ENCODE results near the gene DHX38.

Gene DHX38

DNA sequence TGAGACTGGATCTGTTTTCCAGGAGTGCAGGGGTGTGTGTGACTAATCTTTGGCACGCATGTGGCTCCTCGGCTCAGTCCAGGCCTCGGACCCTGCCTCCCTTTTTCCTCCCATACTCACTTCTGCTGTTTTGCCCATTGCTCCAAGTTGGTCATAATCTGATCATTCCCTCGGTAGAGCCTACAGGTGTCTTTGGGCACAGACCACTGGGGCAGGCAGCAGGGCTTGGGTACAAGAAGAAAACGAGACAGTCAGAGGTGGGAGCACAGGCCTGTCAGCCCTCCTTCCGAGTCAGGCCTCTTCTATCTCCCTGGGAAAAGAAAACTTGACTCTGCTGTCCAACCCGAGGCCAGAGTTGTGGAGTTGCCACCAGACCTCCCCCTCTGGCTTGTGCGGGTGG is 29.8 kb downstream of the DHX38 start:
- DNase-seq = no peak

DNA sequence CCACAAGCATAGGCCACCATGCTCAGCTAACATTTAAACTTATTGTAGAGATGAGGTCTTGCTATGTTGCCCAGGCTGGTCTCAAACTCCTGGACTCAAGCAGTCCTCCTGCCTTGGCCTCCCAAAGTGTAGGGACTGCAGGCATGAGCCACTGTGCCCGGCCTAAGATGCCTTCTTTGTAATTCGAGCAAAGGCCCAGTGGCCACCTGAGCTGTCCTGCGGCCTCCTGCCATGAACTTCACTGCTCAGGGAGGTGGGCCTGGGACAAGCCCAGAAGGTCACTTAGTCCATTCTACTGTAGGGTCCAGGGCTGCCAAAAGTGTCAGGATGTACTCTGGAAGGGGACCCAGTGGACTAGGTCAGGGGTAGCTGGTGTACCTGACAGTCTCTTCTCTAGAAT is 30.5 kb downstream of the DHX38 start:
- no peak for DNase-seq

DNA sequence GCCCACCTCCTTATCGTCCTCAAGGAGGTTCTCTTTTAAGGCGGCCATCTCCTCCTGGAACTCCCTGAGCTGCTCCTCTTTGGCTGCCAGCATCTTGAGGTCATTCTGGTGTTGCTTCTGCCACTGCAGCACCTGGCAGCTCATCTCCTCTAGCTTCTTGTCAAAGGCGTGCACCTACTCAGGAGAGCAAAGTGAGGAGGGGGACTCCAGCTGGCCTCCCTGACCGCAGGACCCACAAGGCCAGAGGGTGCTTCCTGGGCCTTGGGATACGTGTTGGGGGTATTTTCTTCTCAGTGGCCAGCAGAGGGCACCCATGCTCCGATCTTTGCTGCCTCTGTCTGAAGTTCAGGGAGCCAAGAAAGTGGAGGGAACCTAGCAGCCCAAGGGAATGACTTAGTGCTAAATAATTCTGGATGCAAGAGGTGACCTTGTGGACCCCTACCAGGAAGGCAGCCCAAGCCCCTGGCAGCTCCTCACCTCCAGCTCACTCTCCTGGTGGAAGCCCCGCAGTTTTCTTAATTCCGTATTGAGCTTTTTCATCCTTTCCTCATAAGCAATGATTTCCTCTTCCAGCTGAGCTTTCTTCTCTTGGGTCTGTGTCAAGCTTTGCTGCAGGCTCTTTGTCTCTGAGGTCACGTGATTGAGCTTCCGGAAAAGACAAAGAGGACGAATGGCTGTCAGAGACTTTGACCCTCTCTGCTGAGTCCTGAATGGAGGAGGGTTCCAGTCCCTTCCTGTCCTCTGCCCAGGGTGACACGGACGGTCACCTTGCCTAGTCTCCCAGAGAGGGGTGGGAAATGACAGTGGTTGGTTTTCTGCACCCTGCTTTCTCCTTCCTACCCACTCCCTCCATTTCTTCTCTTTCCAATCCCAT is 31.4 kb downstream of the DHX38 start:
- peak; percentile 32 for DNase-seq

DNA sequence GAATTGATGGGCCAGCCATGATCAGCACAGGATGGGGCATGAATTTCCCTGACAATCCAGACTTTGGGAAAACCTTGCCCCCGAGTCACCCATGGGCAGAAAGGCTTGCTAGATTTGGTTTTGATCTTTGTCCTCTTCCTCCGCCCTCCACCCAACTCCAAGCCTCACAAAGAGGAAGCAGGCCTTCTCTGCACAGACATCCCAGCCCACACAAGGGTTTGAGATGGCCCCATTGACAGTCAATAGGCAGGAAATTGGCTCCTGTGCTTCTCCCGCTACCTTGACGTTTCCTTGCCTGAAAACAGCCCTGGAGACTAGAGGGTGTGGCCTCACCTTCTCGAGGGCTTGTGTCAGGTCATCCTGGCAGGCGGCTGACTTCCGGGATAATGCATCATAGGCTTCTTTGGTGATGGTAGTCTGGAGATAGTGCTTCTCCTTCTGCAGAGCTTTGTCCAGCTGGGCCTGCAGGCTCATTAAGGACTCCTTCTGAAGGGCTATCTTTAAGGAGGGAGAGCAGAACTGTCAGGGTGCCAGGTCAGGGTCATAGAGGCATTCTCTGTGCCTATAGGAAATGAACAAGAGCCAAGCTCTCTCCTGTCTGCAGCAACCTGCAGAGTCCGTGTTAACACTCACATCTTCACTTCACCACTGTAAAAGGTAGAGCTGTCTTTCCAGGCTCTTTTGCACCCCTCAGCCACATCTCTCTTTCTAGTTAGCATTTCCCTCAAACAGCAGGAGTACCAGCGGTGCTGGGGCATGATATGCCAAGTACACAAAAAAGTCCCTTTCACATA is 32.2 kb downstream of the DHX38 start:
- no peak for DNase-seq

DNA sequence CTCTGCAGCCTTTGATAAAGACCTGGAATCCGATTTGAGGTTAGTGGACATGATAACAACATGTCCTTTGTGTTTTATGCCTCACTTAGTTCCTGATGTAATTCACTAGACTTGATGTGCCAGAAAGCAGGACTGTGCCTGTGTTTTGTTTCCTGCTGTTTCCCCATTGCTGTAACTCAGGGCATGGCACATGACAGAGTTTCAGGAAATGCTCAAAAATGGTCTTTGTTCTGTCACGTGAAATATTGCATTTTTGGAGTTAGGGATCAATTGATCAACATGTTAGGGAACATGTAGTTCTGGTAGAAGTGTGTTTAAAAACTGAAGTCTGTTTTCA is 32.8 kb downstream of the DHX38 start:
- DNase-seq = no peak

DNA sequence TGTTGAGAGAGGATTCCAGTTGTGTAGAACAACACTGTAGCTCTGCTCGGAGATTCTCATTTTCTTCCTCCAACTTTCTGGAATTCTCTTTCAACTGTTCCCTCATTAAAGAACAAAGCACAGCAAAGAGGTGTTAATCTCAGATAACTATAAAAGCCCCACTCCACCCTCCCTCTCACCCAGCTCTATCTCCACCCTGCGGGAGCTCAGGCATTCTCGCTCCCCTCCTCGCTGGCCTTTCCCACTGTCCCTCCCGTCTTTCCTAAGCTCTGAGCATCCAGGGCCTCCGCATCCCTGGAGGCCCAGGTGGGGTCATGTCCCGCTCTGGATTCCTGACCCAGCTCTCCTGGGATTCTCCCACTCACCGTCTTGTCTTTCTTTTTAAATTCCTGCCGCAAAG is 35.1 kb downstream of the DHX38 start:
- no peak for DNase-seq

DNA sequence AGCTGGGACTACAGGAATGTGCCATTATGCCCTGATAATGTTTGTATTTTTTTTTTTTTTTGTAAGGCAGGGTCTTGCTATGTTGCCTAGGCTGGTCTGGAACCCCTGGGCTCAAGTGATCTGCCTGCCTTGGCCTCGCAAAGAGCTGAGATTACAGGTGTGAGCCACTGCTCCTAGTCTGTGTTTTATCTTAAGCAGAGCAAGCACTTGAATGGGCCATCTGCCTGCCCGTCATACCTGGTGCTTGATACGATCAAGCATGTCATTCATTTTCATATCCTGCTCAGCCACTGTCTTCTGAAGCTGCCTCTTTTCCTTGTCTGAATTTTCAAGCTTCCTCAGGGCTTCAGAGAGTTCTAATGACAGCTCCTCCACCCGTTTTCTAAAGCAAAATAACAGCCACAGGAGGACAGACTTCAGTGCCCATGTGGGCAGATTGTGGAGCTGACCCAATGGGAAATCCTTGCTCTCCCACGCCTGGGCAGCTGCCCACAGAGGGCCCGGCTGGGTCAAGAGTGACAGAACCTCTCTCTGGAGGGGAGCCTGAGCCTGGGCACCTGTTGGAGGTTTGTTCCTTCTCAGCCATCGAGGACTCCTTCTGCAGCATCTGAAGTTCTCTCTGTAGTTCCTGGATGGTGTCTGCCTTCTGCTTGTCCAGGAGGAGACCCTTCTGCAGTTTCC is 36.5 kb downstream of the DHX38 start:
- no peak for DNase-seq

DNA sequence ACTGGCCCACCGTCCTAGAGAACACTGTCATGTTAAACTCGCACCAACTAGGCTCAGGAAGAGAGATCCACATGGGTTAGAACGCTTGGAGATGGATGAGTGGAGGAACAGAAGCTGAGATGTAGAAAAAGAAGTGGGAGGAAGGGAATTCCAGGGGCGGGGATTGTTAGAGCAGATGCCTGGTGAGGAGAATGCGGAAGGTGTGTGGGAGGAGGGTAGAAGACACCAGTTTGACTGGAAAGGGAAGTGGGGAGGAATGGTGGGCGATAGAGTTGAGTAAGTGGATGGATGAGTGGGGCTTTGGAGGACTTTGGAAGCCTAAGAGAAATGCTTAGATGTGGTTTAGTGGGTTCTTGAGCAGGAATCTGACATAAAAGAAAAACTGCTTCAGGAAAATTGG is 37.4 kb downstream of the DHX38 start:
- no peak for DNase-seq

DNA sequence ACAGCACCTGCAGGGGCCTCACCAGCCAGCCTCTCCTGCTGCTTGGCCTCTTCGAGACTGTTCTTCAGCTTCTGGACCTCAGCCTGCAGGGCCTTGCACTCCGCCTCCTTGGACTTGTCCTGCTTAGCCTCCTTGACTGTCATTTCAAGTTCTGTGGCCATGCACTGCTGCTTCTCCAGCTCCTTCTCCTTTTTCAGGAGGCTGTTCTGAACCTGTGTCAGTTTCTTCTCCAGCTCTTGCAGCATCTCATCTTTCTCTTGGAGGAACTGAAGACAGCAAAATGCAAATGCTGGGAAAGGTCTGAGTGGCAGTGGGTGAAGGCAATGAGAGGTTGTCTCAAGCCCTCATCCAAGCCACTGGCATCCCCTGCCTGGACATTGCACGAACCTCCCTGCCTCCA is 39.1 kb downstream of the DHX38 start:
- DNase-seq = no peak

DNA sequence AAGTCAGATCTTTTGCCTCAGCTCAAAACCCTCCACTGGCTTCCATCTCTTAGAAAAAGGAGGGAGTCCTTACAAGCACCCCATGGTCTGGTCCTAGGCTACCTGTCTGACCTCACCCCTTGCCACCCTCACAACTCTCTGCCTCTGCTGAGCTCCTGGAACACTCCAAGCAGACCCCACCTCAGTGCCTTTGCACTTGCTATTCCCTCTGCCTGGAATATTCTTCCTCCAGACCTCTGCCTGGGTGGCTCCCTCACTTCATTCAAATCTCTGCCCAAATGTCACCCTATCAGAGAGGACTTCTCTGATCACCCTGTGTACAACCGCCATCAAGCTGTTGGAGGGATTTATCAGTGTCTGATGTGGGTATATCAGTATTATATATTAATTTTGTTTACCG is 40.9 kb downstream of the DHX38 start:
- DNase-seq = no peak

DNA sequence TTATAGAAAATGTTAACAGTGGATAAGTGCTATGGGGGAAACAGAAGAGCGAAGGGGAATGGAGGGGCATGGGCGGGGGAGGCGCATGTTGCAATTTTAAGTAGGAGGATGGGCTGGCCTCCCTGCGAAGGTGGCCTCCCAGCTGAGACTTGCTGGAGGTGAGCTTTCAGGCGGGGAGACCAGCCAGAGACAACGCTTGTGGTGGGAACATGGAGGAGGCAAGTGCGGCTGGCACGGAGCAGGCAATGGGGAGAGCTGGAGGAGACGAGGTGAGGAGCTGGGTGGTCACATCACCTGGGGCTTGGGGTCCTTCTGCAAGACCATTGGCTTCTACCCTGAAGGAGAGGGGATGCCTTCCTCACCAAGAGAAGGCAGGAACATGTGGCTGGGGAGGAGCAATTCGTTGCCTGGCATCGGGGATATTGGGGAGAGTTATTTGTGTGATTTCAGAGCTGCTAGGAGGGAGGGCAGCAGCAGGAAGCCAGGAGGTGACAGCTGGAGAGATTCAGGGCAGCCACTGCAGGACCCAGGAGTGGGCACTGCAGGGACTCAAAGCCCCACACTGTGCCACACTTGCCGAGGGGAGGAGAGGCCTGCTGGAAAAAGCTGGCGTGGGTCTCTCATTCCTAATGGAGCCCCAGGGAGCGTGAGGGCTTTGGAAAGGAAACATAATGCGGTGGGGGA is 43.9 kb downstream of the DHX38 start:
- DNase-seq = no peak

DNA sequence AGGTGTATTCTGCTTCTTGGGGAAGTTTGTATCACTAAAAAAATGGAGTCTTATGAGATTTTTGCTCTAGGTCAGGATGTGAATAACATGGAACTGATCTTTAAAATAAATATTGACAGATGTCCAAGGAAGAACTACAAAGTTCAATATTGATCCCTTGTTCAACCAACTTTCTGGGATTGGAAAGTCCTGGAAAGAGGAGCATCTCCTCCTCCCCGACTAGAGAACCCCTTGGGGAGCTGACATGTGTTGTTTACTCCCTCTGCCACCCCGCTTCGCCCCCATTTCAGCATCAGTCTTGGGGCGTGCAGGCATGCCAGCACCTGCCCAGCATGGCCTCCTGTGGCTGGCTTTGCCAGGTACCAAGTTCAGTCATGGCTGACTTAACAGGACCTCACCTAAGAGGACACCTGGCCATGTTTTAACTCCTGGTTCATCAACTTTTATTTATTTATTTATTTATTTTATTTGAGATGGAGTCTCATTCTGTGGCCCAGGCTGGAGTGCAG is 44.5 kb downstream of the DHX38 start:
- no peak for DNase-seq

DNA sequence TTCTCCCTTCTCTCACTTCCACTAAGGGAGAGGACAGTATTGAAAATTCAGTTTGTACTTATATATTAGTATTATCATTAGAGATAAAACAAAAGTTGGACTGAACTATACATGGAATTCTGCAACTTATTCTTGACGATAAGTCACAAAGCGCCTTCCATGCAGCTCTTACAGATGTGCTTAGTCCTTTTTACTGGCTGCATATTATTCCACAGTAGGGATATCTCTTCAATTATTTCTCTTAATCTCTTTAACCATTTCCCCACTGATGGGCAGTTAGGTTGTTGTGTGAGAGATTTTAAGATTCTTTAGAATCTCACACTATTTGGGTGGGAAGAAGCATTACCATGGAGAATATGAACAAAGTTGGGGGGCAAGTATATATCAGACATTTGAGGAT is 46.3 kb downstream of the DHX38 start:
- DNase-seq = no peak

DNA sequence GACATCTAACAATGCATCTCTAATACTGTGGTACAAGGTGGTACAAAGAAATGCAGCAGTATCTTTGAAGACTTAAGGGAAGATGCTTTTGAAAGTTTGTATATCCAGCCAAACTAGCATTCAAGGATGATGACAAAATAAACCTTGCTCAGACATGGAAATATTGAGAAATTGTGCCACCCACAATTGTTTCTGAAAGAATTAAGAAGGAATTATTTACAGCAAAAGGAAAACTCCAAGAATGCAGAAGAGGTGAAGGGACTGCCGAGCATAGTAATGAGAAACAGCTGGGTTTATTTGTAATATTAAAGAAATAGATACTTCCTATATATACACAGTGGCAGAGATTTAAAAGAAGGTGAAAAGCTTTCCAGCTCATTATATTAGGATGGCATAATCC is 48.8 kb downstream of the DHX38 start:
- DNase-seq = no peak

DNA sequence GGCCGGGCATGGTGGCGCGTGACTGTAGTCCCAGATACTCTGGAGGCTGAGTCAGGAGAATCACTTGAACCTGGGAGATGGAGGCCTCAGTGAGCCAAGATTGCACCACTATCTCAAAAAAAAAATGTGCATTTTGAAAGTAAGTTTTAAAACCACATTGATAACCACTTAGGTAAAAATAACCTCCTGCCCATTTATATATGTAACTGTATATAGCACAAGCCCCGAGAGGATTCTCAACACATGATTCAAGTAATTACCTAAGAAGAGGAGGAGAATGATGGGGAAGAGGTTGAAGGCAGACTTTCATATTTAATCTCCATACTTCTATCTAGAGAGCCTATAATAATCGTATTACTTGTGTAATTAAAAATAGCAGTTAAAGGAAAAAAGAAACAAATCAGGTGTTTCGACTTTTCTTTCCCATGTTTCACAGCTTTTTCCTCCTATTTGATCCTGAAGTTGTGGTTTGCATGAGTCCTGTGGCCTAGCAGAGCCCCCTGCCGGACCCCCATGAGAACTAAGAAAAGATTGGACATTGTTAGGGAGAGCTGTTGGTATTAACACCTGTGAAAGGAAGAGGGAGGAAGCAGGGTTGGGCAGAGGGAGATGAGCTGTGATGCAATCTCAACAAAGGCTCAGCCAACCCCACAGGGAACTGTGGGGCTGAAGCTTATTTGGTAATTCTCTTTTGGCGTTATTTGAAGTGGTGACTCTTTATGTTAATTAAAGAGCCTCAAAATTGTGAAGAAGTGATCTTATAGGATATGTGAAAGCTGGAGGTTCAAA is 56.2 kb downstream of the DHX38 start:
- DNase-seq = no peak

DNA sequence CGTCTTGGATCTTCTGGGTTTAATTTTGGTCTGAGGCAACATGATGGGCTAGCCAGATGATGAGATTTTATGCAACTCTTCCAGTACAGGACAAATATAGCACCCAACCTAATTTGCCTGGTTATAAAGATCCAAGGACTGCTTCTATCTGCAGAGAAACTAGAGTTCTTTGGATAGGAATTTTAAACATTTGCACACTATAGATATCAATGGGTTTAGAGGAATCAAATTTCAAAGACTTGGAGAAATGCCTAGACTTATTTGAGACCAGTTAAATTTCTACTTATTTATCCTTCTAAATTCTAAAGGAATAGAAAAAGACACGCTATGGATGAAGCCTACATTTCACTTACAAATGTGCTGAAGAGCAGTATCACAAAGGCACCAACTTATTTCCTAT is 65.7 kb downstream of the DHX38 start:
- no peak for DNase-seq

DNA sequence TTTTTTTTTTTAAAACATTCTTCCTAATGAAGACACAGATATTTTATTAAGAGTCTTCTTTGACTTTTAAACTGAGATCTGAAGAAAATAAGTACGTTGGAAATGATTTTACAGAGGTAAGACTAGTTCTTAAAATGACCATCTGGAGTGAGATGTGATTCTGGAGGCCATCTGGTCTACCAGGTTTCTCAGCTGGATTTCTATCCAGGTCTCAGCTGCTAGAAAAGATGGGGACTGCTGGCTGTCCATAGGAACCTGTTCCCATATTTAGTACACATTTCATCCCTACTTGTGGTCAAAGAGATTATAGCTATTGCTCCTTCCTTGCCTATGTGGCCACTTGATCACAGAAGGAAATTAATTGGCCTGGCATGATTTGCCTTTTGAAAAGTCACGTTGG is 66.2 kb downstream of the DHX38 start:
- DNase-seq = no peak

DNA sequence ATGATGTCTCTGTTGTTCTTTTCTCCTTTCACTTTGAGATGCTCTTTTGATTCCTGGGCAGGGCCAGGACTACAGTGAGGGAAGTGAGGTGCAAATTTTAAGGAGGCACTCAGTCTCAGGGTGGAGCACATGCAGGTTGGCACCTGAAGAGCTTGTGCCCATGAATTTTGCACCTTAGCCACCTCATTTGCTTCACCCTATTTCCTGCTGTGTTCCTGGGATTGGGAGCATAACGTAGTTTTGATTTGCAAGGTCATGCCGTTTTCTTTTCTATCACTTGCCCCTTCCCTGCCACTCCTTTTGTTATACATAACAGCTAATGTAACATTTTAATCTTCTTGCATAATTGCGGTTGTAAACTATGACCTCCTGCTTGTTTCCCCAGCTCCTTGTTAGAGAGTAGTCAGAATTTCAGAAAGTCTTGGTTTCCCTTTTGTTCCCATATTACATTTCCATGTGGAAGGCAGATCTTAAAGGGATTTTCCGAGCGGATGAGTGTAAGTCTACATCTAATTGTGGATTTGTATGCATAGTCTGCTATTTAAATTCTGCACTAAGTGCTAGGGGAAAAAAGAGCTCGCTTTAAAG is 68.6 kb downstream of the DHX38 start:
- DNase-seq = no peak

All from T1000 (cell line).